ENCODE measurements around the gene CTNNA1. TPM values are rescaled to one million over a fixed set of nuclear protein-coding genes. Genes with fewer than 3 reads are reported as not detected.

The CTNNA1 gene
- total RNA-seq, 2 experiments from 2014 or later: 78.8 to 86.7 TPM

DNA sequence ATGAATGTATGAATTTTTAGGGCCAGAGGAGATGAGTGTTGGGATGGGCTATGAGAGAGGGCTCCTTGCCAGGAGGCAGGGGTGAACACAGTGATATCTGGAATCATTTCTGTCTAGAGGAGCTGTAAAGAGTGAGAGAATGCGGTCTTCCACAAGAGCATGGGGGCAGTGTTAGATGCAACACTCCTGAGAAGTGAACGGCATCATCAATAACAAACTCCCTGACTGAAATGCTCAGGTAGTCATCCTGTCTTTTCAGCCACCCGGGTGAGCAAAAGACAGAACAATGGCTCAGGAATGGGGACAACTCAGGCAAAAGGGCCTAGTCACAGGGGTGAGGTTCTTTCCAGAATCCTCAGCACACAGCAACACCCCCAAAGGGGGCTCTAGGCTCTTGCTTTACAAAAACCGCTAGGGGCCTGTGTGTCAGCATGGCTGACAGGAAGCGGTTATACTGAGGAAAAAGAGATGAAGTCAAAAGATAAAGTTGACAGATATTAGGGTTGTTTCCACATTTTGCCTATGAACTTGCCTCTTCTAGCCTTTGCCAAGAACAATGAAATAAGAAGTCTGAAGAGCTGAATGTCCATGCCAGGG lies 226.6 kb downstream of the CTNNA1 start:
- intact Hi-C loops (cut with DNase I, micrococcal nuclease): loop anchor here in 1 of 2 experiments (5.0 kb wide), 1 partner anchor 168 kb away; no protein-coding TSS in a partner anchor
- ATAC-seq: peak; percentile 70
- H3K27me3 Mint-ChIP-seq: peaks cover 4% of the 10 kb centered on the region
- CTCF ChIA-PET: no interaction called here
- peak overlapping the region; percentile 55 for H3K27ac Mint-ChIP-seq
- H3K9me3 Mint-ChIP-seq (ENCODE audit: low read depth): no peaks in the 10 kb centered on the region
- no peaks in the 10 kb centered on the region for H3K36me3 Mint-ChIP-seq (ENCODE audit: low read depth)
- peaks cover 30% of the 10 kb centered on the region for H3K4me1 Mint-ChIP-seq
- H3K4me3 Mint-ChIP-seq: no peak overlapping the region
- POLR2A ChIA-PET: no interaction called here
- DNase-seq: peak; percentile 53

DNA sequence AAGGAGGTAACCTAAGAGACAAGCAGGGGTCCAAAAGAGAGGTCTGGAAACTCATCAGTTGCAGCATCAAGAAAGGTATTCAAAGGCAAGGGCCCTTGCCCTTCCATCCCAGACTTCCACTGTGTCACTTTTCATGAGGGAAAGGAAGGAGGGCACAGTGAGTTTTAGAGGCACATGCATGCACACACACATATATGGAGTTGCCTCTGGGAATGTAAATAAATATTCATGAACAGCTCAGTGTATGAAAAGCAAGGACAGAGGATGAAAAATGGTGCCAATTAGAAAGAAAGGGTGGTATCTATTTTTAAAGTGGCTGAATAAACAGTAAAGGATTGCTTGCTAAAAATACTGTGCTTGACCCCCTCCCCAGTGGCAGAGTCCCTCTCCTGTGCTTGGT lies 227.2 kb downstream of the CTNNA1 start:
- no peak overlapping the region for H3K4me3 Mint-ChIP-seq
- no peaks in the 10 kb centered on the region for H3K9me3 Mint-ChIP-seq (ENCODE audit: low read depth)
- peaks cover 33% of the 10 kb centered on the region for H3K4me1 Mint-ChIP-seq
- H3K36me3 Mint-ChIP-seq (ENCODE audit: low read depth): no peaks in the 10 kb centered on the region
- peak overlapping the region; percentile 55 for H3K27ac Mint-ChIP-seq
- no peak for DNase-seq
- H3K27me3 Mint-ChIP-seq: peaks cover 4% of the 10 kb centered on the region
- POLR2A ChIA-PET: no interaction called here
- intact Hi-C loops (cut with DNase I, micrococcal nuclease): loop anchor here in 1 of 2 experiments (5.0 kb wide), 1 partner anchor 167 kb away; no protein-coding TSS in a partner anchor
- ATAC-seq: no peak
- CTCF ChIA-PET: no interaction called here

DNA sequence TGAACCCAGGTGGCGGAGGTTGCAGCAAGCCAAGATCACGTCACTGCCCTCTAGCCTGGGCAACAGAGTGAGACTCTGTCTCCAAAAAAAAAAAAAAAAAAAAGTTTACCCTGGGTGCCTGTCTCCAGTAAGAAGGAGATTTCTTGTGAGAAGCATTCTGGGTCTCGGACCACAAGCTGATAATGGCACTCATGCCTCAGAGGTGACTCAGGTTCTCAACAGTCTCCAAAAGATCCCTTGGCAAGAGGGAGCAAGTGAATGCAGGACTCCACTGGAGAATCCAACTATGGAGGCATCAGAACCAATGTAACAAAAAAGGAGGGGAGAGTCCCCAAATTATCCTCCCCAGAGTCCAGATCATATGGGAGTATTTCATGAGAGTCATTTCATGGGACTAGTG lies 227.9 kb downstream of the CTNNA1 start:
- DNase-seq: no peak
- no peak overlapping the region for H3K4me3 Mint-ChIP-seq
- no peaks in the 10 kb centered on the region for H3K9me3 Mint-ChIP-seq (ENCODE audit: low read depth)
- intact Hi-C loops (cut with DNase I, micrococcal nuclease): loop anchor here in 1 of 2 experiments (5.0 kb wide), 1 partner anchor 166 kb away; no protein-coding TSS in a partner anchor
- no peak overlapping the region for H3K27ac Mint-ChIP-seq
- H3K4me1 Mint-ChIP-seq: peaks cover 33% of the 10 kb centered on the region
- H3K27me3 Mint-ChIP-seq: peaks cover 4% of the 10 kb centered on the region
- H3K36me3 Mint-ChIP-seq (ENCODE audit: low read depth): no peaks in the 10 kb centered on the region
- ATAC-seq: no peak
- CTCF ChIA-PET: no interaction called here
- POLR2A ChIA-PET: no interaction called here

DNA sequence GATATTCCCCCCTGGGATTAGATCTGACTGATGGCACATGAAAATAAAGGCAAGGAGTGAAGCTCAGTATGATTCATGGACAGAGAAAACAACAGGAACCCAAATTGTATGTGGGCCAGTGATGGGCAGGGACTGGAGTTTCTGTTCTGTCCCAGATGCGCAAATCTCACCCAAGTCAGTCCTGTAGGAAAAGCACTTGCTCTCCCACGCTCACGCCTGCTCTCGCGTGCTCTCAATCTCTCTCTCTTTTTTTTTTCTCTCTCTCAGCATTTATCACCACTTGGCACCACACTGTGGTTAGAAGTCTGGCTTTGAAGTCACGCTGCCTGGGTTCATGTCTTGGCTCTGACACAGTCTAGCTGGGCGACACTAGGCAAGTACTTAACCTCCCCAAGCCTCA lies 228.4 kb downstream of the CTNNA1 start:
- H3K36me3 Mint-ChIP-seq (ENCODE audit: low read depth): no peaks in the 10 kb centered on the region
- H3K4me3 Mint-ChIP-seq: no peak overlapping the region
- intact Hi-C loops (cut with DNase I, micrococcal nuclease): loop anchor here in 1 of 2 experiments (5.0 kb wide), 1 partner anchor 166 kb away; no protein-coding TSS in a partner anchor
- H3K27me3 Mint-ChIP-seq: peaks cover 4% of the 10 kb centered on the region
- ATAC-seq (peak; percentile 49), DNase-seq (peak; percentile 50)
- H3K27ac Mint-ChIP-seq: no peak overlapping the region
- no peaks in the 10 kb centered on the region for H3K9me3 Mint-ChIP-seq (ENCODE audit: low read depth)
- ChIA-PET CTCF (no interaction called here), POLR2A (no interaction called here)
- H3K4me1 Mint-ChIP-seq: peaks cover 33% of the 10 kb centered on the region

DNA sequence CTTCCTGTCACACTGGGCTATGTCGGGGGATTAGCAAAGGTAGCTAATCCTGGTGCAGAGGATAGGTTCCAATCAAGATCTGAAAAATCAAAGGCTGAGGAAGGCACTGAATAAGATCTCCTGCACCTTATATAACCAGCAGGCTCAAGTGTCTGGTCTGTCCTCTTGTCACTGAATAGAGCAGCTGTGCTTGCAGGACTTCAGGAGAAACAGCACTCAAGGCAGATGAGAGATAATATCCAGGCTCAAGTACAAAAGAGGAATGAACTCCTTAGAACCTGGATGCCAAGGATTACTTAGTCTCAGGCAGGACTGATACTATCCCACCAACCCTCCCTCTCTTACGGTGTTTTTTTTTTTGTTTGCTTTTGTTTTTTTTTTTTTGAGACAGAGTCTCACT lies 230.8 kb downstream of the CTNNA1 start:
- ATAC-seq: no peak
- Mint-ChIP-seq H3K36me3 (ENCODE audit: low read depth) (no peaks in the 10 kb centered on the region), H3K27me3 (peaks cover 4% of the 10 kb centered on the region), H3K4me3 (no peak overlapping the region), H3K27ac (no peak overlapping the region), H3K9me3 (ENCODE audit: low read depth) (no peaks in the 10 kb centered on the region), H3K4me1 (peaks cover 33% of the 10 kb centered on the region)
- DNase-seq: no peak
- ChIA-PET CTCF (no interaction called here), POLR2A (no interaction called here)
- intact Hi-C loops (cut with DNase I, micrococcal nuclease): loop anchor here in 1 of 2 experiments (5.0 kb wide), 1 partner anchor 163 kb away; no protein-coding TSS in a partner anchor

Other genes starting within 250 kb of the CTNNA1 start
- 100 to 1,000 TPM; 140 to 156 TPM for gene ETF1, start 210.2 kb upstream of the CTNNA1 start, total RNA-seq
- gene HSPA9, start 178.0 kb upstream of the CTNNA1 start, total RNA-seq: 100 to 1,000 TPM; 431 to 466 TPM
- under 1 TPM in 1 of 2 experiments, not detected in 1; 0.05 TPM for gene LRRTM2, start 121.9 kb downstream of the CTNNA1 start, total RNA-seq

All from activated CD4-positive, alpha-beta T cell treated with anti-CD3 and anti-CD28 coated beads for 36 hours (primary cell).